HG03039 (cell line): ENCODE measurements around the gene NOP10.
"Not testable (repeated sequence)": the region's sequence is repeated elsewhere in the genome, so short reads cannot be mapped to it uniquely, and the experiment has no call there.

Source experiments
- ATAC-seq: cut with Tn5 transposase; IDR thresholded peaks from one replicate; pipeline ENCODE4 v1.9.1; 2021; ENCODE audit warnings: mild to moderate bottlenecking, moderate library complexity; ENCODE audit not compliant: unreplicated experiment

The NOP10 gene

DNA sequence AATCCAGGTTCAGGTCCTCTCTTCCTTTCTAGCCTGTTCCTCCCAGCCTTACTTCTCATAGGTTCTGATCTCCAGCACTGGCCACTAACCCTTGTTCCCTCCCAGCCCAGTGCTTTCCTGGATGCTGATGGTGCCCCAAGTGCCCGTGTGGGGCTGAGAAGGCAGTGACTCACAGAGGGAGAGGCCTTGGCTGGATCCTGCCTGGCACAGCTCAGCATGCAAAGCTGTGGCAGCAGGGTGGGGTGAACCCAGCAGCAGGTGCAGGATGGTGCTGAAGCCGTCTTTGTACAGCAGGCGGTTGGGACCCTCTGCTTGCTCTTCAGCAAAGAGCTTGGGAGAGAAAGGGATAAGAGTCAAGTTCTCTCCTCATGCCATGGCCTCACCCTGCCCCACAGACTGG is 16.5 kb upstream of the NOP10 start:
- no peak for ATAC-seq

DNA sequence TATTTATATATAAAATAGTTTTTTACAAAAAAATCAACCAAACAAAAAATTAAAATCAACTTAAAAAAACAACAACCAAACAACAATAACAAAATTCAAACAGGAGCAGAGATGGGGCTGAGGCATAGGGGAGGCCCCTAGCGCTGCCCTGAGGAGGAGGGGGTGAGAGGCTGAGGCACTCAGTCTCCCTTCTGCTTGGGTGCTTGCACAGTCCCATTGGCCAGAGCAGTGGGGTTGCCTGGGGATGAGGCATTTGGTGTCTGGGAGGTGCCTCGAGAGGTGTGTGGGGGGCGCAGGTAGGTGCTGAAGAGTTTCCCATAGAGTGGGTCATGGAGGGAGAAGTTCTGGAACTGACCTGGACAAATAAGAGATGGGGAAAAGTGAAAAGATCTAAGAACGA is 16.0 kb upstream of the NOP10 start:
- no peak for ATAC-seq

DNA sequence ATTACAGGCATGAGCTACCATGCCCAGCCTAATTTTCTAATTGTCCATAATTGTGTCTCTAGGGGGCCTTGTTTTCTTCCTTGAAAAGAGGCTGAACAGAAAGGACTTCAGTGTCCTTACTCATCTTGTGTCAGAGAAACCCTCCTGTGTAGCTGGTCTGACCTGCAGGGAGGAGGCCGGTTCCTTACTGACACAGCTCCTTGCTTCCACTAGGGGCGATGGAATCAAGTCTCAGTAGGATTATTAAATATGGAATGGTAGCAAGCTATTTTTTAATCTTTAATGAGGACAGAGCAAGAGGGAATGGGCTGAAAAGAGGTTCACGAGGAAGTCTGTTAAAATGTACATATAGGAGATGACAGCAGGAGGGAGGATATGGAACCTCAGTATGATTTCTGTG is 15.4 kb upstream of the NOP10 start:
- no peak for ATAC-seq

DNA sequence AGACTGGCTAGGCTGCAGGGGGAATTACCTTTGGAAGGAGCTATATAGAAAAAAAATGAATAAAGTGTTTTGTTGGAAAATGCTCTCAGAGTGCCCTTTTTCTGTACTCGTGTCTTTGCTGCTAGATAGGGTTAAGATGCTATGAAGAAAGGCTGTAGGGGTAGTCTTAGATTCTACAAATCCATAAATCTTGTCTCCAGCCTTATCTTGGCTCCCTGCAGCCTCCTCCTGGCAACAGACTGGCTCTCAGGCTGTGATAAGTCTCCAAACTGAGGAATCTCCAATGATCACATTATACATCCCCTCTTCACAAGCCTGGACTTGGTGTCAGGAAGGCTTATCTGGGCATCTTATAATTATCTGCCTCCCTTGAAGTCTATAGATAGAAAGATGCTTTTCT is 14.7 kb upstream of the NOP10 start:
- ATAC-seq, result no peak

DNA sequence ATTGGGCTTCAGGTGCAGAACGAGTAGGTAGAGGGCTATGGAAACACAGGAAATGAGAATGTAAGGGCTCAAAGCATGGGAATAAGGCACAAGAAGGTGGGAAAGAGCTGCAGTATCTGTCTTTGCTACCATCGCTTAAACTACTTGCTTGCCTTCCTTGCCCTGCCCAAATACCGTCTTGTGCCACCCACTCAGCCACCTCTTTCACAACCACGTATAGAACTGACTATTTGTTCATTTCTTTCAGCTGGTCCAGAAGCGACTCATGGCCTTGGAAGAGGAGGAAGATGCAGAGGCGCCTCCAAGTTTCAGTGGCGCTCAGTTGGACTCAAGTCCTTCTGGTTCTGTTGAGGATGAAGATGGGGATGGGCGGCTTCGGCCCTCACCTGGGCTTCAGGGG is 12.3 kb upstream of the NOP10 start:
- ATAC-seq, result no peak

DNA sequence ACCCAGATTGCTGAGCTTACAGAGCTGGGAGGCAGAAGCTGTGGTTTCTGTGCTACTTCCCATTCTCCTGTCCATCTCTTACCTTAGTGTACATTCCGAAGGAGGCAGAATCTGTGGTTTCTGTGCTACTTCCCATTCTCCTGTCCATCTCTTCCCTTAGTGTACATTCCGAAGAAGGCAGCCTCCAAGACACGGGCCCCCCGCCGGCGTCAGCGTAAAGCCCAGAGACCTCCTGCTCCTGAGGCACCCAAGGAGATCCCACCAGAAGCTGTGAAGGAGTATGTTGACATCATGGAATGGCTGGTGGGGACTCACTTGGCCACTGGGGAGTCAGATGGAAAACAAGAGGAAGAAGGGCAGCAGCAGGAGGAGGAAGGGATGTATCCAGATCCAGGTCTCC is 11.3 kb upstream of the NOP10 start:
- ATAC-seq, result no peak

DNA sequence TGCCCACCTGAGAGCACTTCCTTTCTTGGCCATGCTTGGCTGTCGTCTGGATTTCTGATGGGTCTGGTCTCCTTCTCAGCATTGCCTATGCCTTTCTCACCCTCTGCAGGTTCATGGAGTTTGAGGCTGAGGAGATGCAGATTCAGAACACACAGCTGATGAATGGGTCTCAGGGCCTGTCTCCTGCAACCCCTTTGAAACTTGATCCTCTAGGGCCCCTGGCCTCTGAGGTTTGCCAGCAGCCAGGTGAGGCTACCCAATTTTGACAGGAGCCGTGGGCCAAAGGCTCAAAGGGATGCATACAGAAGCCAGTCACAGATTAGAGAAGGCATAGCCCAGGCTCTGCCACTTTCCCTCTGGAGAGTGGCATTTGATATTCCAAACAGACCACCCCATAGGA is 10.7 kb upstream of the NOP10 start:
- no peak for ATAC-seq

DNA sequence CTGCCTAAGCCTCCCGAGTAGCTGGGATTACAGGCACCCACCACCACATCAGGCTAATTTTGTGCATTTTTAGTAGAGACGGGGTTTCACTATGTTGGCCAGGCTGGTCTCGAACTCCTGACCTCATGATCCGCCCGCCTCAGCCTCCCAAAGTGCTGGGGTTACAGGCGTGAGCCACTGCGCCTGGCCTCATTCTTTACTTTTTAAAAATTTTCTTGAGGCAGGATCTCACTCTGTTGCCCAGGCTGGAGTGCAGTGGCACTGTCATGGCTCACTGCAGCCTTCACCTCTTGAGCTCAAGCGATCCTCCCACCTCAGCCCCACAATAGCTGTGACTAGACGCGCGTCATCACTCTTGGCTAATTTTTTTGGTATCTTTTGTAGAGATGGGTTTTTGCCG is 10.1 kb upstream of the NOP10 start:
- ATAC-seq, result not testable (repeated sequence)

DNA sequence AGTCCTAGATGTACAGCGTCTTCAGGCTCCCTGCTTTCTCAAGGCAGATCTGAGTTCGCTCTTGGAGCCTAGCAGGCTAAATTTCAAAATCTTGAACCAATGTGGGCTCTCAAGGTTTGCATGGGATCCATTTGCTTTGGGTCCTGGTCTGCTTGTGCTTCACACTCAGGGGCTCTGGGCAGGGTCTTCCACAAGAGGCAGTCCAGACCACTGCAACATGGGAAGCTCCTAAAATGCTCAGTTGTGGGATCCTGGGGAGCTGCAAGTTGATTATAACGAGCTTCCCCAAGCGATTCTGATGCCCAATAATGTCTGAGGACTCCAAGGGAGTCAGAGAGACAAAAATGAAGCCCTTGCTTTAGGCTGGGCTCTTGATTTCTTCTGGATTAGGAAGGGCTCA is 6.8 kb upstream of the NOP10 start:
- ATAC-seq, result no peak

DNA sequence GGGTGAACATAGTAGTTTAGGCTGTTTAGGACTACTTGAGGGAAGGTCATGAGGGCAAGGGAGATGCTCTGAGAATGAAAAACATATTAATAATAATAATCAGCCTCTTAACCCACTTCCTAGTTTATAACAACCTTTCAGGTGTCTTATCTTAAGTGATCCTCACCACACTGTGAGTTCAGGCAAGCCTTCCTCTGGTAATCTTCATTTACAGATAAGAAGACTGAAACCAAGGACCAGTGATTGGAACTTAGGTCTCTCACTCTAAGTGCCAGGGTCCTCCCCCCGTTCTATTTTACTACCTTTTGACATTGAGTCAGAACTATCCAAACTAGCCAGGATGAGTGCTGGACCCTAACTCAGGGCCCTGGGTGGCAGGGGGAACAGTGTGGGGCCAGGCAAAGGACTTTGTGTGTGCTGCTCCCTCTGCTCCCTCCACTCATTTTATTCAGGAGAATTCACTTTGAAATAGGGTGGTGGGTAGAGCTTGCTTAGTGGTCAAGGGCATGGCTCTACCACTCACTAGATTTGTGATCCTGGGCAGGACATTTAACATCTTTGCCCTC is 5.9 kb upstream of the NOP10 start:
- no peak for ATAC-seq

DNA sequence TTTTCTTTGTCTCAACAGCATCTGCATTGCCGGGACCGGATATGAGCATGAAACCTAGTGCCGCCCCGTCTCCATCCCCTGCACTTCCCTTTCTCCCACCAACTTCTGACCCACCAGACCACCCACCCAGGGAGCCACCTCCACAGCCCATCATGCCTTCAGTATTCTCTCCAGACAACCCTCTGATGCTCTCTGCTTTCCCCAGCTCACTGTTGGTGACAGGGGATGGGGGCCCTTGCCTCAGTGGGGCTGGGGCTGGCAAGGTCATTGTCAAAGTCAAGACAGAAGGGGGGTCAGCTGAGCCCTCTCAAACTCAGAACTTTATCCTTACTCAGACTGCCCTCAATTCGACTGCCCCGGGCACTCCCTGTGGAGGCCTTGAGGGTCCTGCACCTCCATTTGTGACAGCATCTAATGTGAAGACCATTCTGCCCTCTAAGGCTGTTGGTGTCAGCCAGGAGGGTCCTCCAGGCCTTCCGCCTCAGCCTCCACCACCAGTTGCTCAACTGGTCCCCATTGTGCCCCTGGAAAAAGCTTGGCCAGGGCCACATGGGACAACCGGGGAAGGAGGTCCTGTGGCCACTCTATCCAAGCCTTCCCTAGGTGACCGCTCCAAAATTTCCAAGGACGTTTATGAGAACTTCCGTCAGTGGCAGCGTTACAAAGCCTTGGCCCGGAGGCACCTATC is 5.2 kb upstream of the NOP10 start:
- ATAC-seq, result no peak

DNA sequence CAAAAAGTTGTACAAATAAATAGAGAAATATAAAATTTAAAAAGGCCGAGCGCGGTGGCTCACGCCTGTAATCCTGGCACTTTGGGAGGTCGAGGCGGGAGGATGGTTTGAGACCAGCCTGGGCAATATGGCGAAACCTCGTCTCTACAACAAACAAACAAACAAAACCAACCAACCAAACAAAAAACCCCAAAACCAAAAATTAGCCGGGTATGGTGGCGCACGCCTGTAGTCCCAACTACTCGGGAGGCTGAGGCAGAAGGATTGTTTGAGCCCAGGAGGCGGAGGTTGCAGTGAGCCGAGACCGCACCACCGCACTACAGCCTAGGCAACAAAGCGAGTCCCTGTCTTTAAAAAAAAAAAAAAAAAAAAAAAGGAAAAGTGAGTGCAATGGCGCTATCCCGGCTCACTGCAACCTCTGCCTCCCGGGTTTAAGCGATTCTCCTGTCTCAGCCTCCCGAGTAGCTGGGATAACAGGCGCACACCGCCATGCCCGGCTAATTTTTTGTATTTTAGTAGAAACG is 661 bp downstream of the NOP10 start:
- ATAC-seq, result not testable (repeated sequence)

DNA sequence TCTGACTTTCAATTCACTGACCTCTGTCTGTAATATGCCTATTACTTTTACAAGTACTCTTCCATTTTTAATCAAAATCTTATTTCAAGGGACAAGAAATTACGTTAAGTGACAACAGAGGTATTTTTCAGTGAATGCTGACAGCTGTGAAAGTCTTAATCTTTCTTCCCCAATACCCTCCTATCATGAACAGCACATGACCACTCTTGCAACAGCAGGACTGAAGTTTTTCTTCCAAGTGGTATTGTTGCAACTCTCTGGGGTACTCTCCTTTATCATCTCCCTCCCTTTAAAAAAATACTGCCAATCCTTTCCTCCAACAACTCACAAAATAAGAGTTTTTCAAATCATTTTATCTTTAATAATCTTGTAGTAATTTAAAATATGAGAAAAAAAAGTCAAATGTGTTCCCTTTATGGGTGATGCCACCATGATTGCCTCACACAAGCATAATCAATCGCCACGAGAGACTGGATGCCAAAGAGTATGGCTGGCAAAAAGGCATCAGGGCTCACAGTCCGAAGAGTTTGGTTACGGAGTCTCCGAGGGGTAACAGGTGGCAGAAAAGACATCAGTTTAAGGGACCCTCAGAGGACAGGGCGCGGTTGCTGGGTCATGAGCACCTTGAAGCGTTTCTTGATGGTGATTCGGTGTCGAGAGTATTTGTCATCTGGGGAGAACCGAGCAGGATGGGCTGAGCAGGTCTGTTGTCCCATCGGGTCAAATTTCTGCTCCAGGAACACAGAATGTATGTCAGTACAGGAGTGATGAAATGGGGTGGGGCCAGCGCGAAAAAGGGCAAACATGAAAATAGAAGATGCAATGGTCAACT is 1.3 kb downstream of the NOP10 start:
- no peak for ATAC-seq

DNA sequence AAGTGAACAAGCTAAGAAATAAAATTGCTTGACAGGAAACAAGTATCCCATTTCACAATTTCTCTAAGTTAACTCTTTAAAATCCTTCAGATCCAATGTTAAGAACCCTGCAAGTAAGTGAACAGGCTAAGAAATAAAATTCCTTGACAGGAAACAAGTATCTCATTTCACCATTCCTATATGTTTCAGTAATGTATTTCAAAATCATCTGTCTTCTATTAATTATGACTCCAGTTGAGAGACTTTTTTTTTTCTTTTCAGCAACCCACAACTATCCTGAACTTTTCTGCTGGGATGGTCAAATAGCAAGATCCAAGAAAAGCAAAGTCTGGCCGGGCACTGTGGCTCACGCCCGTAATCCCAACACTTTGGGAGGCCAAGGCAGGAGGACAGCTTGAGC is 3.0 kb downstream of the NOP10 start:
- ATAC-seq, result no peak

DNA sequence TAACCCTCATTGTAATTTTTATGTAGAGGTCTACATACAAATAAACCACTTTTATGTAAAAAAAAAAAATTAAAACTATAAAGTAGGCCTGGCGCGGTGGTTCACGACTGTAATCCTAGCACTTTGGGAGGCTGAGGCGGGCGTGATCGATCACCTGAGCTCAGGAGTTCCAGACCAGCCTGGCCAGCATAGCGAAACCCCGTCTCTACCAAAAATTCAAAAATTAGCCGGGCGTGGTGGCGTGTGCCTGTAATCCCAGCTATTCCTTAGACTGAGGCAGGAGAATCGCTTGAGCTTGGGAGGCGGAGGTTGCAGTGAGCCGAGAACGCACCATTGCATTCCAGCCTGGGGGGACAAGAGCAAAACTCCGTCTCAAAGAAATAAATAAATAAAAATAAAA is 4.6 kb downstream of the NOP10 start:
- ATAC-seq, result no peak

DNA sequence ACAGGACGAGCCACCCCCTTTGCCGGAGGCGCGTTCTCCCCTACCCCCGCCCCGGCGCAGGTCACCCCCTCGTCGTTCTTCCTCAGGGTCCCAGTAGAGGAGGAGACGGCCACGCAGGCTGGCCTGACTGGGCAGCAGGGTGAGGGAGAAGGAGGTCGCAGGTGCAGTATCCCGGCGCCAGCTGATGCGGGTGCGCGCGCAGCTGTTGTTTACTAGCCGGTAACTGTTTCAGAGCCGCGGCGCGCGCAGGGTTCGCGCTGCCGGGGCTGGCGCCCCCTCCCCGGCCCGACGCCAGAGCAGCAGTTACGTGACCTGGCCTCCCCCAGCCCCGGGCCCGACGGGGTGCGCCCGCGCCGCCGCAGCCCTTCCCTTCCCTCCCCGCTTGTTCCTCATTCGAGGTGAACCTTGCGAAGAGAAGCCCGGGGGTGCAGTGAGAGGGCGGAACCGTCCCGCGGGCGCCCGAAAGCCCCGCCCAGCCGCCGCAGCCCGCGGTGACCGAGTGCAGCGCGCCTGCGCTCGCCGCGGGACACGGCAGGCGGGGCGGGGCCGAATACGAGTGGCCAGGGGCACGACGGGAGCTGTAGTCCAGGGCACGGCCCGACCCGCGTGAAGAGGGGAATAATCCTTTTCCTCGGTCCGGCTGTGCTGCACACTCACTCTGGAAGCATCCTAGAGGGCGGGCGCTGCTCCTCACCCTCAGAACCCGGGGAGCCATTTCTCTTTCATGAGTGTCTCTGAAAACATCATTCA is 5.2 kb downstream of the NOP10 start, which contains the start of gene SLC12A6:
Gene SLC12A6, minus strand, starts transcription at position 225 of the 750 bp plus-strand sequence. CDS start 1,101 bp downstream, outside the sequence.
- ATAC-seq, result peak; percentile 64

DNA sequence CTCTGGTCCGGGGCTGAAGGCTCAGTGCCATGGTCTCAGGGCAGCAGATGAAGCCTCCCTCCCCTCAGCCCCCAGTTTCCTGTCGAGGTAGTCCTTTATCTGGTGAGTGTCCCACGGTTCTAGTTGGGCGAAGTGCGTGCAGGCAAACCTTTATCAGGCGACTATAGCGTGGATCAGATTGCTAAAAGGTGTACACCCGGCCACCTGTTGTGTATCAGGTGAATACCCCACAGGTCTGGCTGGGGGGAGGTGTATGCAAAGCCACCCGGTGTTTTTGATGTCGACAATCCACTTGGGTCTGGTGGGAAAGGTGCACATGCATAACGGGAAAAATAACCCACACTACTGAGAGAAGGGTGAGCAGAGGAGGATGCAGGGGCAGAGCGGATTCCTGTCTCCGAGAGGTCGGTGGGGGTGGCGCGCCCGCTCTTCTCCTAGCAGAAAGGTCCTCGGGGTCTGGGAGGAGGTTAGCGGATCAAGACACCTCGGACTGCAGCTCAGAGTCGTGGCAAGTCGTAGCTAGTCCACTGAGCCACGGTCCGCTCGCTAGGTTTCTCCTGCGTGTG is 5.9 kb downstream of the NOP10 start:
- peak; percentile 11 for ATAC-seq

DNA sequence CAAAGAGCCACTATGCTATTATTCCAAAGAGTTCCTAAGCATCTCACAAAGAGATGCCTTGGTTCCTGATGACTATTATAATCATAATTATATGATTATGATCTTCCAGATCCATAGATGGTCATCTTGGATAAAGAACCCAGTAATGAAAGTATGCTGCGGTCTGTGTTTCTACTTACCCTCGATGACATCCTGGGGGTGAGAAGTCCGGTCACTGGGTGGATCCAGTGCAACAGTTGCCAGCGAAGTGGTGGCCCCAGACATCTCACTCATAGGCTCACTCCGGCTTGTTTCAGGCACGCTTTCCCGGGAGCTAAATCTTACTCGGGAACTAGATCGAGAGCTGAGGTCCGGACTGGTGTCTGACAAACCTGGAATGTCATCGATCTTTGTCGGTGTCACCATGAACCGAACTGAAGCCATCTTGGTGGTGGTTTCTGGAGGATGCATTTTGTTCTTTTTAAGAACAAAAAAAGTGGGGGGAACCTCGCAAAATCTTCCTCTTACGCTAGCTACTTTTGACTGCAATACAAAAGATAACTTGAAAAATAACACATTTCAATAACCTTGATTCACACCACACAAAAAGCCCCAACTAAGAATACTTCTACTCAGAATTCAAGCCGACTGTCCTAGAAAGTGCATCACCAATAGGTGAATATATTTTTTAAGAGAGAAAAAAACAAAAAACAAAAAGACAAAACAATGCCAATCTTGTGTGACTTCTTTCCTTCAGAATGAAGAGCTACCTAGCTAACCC is 6.5 kb downstream of the NOP10 start:
- ATAC-seq, result no peak

DNA sequence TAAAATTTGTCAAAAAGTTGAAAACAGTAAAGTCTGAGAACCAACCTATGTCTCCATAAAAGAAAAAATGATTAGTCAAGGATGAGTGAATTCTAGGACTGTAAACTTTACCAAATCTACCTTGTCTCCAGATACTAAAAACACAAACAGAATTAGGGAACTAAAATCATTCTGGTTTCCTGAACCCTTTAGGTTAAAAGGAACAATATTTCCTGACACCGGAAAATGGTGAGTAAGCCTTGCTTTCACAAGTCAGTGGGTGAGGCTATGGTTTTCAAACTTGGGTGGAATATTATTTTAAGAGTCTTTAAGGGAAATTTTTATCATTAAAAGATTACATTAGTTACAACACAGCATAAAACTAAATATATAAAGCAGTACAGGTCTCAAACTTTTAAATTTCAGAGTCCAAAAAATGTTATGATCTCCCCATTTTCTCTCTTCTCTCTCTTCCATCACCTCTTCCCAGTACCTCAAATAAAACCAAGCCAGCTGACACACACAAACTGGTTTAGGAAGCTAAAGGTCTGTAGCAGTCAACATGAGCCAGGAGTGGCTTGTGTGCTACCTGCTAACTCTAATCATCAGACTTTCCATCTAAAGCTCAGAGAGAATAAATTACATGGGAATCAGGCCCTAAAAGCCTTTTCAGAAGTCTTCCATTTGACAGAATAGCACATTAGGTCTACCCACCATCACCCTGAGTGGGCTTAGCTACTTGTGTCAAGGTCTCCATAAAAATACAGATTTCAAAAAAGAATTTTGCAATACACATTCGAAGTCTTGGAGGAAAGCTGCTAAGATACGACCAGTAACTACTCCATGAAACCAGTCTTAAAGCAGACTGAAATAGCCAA is 7.5 kb downstream of the NOP10 start:
- ATAC-seq, result no peak
